ENCODE results near the gene GRPEL2.

DNA sequence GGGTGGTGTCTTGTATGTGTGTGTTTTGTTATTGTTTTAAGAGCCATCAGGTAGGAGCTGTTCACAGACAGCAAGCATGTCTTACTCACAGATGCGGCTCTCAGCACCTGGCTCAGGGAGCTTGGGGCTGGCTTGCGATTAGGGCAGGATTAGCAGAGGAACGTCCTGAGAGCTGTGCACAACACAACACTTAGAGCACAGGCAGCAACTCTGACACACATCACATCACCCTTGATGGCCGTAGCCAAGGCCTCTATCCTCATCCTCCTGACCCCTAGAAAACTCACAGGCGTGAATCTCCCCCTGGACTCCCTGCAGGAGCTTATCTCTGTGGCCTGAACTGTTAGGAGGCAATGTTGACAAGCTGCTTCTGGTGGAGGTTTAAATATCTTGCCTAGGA, 40.9 kb downstream of the GRPEL2 start:
- no peak for TF ChIP-seq CTCF (IDR thresholded peaks at IDR 0.05; ENCODE audit: insufficient read depth, low read length, poor library complexity, severe bottlenecking)
- no peak for TF ChIP-seq EZH2phosphoT487 (conservative IDR thresholded peaks at IDR 0.05; ENCODE audit: low read length)
